Measurements from ENCODE around the gene ANO7.
A peak's percentile ranks its signal among the peaks of the same experiment; 100 is the strongest.

Gene ANO7

DNA sequence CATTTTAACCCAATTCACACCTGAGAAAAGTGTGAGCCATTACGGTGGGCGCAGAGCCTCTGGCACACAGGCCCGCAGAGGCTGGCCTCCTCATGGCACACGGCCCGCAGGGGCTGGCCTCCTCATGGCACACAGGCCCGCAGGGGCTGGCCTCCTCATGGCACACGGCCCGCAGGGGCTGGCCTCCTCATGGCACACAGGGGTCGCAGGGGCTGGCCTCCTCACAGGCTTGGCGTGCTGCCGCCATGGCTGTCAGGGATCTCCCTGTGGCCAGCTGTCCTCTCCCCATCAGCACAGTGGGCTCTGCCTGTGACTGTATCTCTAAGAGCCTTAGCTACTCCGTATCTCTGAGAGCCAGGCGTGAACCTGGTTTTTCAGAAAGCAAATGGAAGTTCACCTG is 24.6 kb downstream of the ANO7 start:
- no peak for DNase-seq (ENCODE audit: low spot score)

DNA sequence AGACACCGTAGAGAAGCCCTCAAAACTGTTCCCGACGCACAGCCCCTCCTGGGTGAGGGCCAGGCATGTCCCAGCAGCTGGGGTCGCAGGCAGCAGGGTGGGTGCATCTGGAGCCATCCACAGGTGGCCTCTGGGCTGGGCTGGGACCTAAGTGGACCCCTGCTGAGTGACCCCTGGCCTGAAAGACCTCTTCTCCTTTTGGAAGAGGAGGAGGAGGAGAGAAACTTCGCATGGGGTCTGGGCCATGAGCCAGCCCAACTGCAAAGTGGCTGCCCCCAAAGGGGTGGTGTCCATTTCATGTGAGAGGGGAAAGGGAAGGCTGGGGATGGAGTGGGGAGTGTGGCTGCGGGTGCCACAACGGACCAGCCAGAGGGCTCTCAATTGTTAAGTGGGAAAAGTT is 25.1 kb downstream of the ANO7 start:
- no peak for DNase-seq (ENCODE audit: low spot score)

DNA sequence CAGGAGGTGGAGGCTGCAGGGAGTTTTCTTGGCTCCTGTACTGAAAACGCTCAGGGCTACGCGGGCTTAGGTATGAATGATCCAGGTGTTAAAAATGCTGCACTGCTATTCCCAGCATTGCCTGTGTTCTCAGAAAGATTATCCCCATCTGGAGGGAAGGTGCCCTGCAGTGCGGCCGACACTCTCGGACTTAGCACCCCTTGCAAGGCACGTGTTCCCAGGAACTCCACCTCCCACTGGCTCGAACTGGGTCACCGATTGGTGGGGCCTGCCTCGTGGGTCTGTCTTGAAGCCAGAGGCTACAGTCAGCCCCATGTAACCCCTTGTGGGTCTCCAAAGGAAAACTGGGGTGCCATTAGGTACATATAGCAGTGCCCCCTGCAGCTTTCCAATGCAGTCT is 25.7 kb downstream of the ANO7 start:
- no peak for DNase-seq (ENCODE audit: low spot score)

DNA sequence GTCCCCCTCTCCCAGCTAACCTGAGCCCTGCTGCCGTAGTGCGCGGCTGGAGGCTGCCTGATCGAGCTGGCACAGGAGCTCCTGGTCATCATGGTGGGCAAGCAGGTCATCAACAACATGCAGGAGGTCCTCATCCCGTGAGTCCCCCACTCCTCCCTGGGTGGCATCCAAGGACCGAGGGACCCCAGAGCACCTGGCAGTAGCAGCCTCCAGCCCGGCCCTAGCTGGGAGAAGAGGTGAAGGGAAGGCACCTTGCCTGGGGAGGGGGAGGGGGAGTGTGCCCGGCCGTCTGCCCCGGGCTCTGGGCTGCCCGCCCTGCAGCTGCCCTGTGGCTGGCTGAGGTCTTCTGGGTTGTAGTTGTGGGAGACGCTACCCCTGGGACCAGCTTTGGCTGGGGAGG is 26.3 kb downstream of the ANO7 start:
- no peak for DNase-seq (ENCODE audit: low spot score)

DNA sequence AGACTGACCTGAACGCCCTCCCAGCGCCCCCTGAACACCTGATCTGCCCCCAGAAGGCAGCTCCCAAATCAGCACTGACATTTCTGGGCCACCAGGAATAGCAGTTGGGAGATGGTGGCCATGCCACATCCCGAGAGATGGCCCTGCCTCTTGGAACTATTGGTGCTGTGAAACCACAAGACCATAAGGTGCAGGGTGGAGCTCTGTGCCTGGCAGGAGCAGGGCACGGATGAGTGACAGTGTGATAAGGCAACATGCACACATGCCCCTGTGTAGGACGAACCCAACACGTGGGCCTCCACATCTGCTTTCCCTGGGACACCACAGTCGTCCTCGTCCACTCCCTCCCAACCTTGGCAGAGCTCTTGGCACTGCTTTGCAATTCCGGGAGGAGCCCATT is 26.9 kb downstream of the ANO7 start:
- no peak for DNase-seq (ENCODE audit: low spot score)

DNA sequence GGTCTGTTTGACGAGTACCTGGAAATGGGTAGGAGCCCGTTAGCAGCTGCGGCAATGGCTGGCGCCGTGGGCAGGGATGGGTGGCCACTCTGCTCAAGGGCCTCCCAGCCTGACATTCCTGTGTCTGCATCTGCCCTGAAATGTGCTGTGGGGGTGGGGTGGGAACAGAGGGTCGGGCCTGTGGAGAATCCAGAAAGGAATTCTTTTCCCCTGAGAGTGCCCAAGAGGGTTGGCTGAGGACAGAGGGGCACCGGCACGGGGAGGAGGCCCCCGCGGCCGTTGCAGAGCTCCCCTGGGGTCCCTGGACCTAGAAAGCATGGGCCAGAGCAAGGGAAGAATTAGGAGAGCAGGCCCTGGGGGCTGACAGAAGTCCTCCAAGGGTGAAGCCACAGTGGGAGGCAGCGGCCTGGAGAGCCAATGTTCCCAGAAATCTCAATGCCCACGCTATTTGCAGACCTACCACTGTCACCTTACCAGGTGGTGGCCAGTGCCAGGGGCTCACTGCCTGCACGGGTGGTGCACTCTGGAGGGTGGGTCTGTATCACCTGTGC is 27.8 kb downstream of the ANO7 start:
- no peak for DNase-seq (ENCODE audit: low spot score)

DNA sequence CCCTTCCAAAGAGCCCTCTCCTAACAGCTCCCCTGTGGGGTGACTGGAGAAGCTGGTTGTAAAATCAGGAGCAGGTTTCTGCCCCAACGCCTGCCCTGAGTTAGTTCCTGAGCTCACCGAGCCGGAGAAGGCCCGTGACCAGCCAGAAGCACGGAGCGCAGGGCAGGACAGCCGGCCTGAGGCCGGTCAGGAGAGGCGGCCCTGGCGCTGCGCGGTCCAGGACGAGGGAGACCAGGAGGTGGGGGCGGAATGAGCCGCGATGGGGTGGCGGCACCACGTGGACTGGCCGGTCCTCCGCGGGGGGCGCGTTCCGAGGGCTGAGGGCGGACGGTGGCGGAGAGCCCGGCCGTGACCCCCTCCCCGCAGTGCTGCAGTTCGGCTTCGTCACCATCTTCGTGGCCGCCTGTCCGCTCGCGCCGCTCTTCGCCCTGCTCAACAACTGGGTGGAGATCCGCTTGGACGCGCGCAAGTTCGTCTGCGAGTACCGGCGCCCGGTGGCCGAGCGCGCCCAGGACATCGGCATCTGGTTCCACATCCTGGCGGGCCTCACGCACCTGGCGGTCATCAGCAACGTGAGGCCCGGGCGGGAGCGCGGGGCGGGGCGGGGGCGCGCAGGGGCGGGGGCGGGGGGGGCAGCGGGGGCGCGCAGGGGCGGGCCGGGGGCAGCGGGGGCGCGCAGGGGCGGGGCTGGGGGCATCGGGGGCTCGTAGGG is 29.0 kb downstream of the ANO7 start:
- DNase-seq (ENCODE audit: low spot score): peak; percentile 94

DNA sequence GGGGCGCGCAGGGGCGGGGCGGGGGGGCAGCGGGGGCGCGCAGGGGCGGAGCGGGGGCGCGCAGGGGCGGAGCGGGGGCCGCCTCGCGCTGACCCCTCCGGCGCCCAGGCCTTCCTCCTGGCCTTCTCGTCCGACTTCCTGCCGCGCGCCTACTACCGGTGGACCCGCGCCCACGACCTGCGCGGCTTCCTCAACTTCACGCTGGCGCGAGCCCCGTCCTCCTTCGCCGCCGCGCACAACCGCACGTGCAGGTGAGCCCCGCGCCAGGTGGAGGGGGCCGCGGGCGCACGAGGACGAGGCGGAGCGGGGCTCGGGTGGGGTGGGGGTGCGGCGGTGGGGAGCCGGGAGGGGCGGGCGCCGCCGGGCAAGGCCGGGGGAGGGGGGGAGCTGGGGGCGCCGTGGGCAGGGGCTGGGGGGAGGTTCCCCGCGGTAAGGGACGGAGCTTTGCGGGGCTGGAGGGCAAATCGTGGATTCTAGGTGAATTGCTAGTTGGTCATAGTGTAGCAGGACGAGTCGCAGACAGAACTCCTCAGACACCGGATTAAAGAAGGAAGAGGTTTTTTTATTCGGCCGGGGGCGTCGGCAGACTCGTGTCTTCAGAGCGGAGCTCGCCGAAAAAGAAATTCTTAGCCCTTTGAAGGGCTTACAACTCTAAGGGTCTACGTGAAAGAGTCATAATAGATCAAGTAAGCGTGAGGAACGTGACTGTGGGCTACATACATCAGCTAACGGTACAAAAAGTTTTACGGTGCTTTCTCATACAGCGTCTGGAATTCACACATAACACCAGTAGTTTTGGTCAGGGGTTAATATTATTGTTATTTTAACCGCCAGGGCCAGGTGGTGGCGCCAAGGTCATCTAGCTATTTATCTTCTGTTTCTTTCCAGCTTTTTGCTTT is 29.9 kb downstream of the ANO7 start:
- peak; percentile 79 for DNase-seq (ENCODE audit: low spot score)

DNA sequence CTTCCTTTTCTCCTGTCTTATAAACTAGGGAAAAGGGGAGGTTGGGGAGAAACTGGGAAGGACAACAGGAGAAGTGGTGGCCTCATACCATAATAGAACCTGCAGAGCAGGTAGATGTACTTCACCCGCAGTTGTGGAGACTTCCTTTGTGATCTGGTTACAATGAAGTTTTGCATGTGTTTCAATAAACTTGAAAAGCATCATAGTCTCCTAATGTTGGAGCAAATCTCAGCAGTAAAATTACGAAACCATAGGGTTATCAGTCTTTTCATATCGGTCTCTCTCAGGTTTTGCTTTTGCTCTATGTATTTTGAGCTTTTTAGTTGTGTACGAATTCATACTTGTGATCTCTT is 30.5 kb downstream of the ANO7 start:
- DNase-seq (ENCODE audit: low spot score): no peak

DNA sequence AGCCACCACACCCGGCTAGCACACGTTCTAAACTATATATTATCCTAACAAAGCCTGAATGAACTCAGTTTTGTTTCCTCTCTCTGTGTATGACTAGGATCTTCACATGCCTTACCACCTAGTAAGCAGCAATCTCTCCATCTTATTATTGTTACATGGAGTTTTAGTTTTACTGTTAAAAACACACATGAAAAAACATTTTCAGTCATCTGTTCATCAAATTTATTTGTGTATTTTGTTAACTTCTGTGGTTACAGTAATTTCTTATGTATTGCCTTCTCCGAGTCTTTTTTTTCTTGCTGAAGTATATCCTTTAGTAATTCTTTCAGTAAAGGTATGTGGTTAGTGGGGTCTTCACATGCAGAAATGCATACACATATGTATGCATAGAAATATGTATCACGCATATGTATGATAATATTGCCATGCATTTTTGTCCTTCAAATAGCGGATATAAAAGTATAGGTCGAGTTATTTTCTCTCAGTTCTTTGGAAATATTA is 31.4 kb downstream of the ANO7 start:
- DNase-seq (ENCODE audit: low spot score): no peak

DNA sequence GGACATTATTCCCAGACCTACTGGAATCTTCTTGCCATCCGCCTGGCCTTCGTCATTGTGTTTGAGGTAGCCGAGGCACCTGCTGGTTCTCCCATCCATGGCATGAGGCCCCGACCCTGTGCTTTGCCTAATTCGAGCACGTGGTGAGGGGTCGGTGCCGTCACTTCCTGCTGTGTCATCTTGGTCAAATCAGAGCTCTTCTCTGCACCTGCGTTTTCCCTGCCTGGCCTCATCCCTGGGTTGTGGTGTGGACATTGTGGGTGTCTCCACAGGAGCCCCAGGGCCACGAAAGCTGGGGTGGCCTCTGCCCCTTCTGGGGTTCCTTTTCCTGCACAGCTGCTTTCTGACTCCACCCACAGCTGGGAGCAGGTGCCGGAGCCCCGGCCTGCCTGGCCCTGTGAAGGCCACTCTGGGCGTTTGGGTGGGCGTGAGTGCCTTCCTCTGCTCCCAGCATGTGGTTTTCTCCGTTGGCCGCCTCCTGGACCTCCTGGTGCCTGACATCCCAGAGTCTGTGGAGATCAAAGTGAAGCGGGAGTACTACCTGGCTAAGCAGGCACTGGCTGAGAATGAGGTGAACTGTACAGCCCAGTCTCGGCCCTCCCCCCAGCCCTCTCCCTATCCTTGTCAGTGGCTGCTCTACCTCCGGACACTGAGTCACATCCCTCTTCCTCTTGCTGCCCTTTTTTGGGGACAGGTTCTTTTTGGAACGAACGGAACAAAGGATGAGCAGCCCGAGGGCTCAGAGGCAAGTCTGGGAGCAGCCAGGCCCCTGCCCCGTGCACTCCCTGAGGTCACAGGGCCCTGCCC is 34.9 kb downstream of the ANO7 start:
- DNase-seq (ENCODE audit: low spot score): no peak

DNA sequence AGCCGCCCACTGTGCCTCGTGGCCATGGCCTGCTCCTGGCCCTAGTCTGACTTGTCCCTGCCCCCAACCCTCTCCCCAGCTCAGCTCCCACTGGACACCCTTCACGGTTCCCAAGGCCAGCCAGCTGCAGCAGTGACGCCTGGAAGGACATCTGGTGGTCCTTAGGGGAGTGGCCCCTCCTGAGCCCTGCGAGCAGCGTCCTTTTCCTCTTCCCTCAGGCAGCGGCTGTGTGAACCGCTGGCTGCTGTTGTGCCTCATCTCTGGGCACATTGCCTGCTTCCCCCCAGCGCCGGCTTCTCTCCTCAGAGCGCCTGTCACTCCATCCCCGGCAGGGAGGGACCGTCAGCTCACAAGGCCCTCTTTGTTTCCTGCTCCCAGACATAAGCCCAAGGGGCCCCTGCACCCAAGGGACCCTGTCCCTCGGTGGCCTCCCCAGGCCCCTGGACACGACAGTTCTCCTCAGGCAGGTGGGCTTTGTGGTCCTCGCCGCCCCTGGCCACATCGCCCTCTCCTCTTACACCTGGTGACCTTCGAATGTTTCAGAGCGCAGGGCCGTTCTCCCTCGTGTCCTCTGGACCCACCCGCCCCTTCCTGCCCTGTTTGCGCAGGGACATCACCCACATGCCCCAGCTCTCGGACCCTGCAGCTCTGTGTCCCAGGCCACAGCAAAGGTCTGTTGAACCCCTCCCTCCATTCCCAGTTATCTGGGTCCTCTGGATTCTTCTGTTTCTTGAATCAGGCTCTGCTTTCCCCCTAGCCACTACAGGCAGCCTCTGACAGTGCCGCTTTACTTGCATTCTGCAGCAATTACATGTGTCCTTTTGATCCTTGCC is 35.8 kb downstream of the ANO7 start:
- peak; percentile 53 for DNase-seq (ENCODE audit: low spot score)

DNA sequence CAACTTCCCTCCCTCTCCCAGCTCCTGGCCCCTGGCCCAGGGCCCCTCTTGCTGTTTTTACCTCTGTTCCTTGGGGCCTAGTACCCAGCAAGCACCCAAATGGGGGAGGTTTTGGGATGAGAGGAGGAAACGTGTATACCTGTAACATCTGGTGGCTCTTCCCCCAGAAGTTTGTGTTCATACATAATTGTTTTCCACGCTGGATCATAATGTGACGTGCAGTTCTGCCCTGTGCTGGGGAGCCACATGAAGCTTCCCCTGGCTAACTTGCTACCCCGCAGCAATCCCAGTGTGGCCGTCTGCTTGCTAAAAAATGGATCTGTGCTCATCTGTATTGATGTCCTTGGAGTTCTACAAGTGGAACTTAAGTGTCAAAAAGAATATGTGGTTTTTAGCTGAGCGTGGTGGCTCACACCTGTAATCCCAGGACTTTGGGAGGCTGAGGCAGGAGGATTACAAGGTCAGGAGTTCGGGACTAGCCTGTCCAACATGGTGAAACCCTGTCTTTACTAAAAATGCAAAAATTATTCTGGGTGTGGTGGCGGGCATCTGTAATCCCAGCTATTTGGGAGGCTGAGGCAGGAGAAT is 36.5 kb downstream of the ANO7 start:
- DNase-seq (ENCODE audit: low spot score): no peak

DNA sequence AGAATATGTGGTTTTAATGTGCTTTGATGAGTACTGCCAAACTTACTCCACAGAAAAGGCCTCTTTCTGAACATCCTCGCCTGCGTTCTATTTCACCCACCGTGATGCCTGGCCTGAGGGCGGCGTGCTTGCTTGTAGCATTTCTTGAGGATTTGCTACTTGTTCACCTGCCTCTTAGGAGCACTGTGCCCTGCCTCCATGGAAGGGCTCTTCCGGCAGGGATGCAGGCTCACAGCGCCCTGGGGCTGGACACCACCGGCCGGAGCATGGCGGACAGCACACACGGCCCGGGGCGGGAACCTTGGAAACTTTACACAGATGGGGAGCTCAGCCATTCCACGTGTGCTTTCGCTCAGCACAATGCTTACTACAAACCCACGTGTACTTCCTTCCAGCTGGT is 37.1 kb downstream of the ANO7 start:
- DNase-seq (ENCODE audit: low spot score): no peak

DNA sequence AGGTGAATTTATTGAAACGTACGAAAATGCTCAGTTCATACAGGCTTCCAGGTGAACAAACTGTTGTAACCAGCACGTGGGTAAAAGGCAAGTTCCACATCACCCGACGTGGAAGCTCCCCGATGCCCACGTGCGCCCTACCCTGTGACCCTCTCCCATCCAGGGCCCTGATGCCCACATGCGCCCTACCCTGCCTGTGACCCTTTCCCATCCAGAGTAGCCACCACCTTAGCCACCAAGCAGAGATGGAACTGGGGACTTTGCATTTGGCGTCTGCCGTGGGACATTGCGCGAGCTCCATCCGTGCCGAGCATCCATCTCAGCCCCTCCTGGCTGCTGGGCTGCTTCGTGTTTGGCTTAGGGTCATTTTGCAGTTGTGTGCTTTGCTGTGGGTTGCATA is 37.5 kb downstream of the ANO7 start:
- DNase-seq (ENCODE audit: low spot score): no peak

DNA sequence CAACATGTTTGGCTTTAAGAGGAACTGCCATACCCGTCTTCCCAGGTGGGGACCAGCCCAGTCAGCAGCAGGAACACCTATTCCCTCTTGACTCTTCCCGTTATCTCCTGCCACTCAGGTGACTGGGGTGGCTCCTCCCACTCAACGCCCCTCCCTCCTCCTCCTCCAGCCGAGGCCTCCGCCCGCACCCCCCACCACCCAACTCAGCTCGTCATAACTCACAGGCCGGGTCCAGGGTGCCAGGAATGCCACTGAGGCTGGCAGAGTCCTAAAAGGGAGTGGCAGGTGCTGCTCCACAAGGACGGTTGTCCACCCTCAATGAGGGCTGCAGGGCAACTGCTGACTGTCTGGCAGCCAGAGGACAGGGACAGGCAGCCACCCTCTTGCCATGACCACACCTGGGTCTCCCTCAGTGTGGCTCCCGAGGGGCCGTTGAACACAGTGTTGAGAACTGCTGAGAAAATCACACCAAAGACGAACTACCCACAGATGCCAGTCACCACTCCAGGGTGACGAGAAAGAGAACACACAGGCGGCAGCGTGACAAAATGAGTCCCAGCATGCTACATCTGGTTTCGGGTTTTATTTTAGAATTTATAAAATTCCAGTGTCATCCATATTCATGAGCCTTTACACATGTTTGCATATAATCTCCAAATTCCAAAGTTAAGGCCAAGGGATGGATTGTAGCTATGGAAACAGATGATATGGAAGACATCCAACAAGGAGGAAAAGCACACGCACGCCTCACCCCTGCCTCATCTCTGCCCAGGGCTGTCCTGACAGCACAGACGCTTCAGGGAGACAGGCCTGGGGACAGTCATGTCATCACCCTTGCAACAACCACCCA is 38.5 kb downstream of the ANO7 start:
- DNase-seq (ENCODE audit: low spot score): no peak

DNA sequence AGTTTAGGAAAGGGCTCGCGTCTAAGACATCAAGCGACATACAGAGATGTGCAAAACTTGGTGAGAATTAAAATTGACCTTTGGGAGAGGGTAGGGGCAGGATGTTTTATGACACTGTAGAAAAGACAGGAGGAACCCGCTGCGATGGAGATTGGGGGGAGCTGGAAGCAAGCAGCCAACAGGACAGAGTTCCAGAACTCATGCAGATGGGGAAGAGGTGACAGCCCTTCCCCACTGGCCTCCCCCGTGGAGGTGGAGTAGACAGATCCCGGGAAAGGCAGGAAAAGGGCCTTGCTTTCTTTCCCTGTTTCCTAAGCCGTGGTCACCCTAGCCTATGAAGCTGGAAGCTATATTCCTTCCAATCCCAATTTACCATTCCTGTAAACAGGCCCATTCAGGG is 39.1 kb downstream of the ANO7 start:
- DNase-seq (ENCODE audit: low spot score): no peak

DNA sequence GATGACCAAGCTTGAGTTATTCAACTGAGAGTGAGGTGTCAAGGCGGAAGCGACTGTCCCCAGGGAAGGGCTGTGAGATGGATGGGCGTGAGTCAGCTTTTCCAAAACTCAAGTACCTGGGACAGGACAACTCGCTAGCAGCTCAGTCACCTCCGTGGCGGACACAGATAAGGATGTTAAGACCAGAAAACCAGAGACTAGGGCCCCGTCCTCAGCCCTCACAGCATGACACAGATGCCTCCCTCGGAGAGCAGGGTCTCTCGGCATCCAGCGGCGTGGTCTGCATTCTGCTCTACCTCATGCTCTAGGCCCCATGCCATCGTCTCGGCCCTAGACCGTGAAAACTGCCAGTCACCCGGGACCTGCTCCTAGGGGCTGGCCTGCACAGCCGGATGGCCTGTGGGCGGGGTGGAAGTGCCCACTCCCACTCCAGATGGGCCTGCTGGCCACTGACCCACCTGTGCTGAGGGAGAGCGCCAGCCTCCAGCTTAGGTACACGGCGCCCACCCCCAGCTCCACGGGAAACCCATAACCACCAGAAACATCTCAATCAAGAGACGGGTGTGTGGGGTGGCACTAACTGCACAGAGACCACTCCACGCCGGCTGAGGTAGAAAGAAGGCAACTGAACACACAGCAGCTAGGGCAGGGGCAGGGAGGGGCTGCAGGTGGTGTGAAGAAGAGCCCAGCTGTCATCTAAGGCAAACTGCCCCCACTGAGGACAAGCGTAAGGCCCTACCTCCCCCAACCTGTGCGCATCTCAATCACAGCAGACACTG is 39.8 kb downstream of the ANO7 start:
- no peak for DNase-seq (ENCODE audit: low spot score)

DNA sequence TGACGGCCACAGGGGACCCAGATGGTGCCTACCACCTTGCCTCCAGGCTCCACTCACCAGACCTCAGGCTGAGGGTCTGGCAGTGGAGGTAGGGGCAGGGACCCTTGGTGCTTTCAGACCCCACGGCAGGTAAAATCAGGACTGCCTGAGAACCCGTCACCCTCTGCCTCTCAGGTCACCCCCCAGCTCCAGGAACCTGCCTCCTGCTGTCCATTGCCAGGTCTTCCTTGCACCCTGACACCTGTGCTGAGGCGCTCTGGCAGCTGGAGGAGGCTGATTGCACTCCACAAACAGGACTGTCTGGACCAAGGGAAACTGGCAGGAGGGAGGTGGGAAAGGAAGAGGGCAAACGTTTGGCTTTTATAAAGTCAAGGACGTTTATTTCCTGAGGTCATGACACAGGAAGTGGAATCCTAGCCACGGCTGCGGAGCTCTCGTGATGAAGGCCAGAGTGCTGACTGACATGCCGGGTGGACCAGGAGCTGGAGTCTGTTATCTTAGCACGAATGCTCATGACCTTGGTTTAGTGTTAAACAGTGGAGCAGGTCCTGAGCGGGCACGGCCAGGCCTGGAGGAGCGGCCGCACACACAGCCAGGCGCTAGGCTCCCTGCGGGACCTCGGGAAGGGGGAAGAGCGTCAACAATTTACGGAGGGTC is 40.5 kb downstream of the ANO7 start:
- no peak for DNase-seq (ENCODE audit: low spot score)

Measured in HuH-7 (cell line).